NCI-H2171 (cell line): ENCODE data around the gene EPG5.

ENCODE experiments used
- DNase-seq: peaks from one replicate; lab custom pipeline; 2025; lab: John Stamatoyannopoulos, UW

The EPG5 gene

DNA sequence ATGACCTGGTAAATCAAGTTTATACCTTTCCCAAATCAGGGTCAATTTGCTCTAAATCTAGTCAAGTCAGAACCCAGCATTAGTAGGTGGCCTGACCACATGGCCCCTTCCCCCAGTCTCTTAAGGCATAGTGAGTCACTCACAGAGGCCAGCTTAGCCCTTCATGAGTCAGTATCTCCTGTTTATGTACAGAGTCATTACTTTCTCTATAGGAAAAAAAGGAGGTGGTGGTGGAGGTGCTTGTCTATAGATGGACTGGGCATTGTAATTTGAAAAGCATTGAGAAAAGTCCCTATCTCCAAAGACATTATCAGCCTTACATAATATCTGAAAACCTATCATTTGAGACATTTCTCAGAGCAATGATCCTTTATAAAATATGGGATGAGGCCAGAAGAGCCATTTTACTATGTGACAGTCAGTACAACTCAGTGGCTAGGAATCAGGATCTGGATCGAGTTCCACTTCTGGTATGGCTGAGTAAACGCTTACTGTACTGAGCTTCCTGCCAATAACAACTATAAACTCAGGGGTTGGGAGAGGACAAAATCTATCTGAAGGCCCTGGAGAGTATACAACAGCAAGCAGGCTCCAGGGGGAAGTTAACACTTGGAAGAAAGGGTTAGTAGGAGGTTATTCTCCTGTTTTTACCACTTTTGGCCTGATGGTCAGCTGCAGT is 164.2 kb downstream of the EPG5 start:
- no peak for DNase-seq

DNA sequence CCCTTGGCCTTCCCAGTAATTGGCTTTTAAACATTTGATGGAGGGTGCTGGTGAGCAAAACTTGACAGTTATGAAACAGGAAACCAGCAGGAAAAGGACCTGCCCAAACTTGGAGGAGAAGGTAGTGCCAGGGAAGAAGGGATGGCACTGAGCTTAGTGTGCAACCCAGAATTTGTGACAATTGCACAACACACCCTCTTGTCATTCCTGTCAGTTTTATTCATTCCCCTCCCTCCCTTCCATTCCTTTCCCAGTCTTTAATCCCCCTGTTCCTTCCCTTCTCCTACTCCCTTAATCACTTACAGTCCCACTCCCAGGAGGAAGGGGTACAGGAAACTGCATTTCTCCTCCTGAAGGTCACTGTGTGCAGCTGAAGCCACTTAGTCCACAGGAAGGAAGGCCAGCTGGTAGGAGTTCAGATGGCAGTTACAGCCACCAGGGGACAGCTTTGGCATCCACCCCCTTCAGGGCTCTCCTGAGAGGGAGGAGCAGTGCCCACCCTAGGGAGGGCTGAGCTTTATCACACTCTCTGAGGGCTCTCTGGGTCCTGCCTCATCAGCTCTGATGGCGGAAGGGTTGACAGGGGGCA is 165.6 kb downstream of the EPG5 start:
- DNase-seq: no peak
